Smooth muscle cell (in vitro differentiated cells): ENCODE results near the gene PPIL4. TPM values are rescaled to one million over a fixed set of nuclear protein-coding genes. Genes with fewer than 3 reads are reported as not detected.

Experiments used
- DNase-seq: peaks from one replicate; lab custom pipeline; 2025; ENCODE audit not compliant: unreplicated experiment; lab: John Stamatoyannopoulos, UW
- H2AFZ ChIP-seq: fragments of 200-600 bp; sonication (generic); 2 replicates; pipeline ENCODE4 v1.6.0; 2016; ENCODE audit warnings: antibody characterized with exemption, low read depth, mild to moderate bottlenecking
- H3F3A ChIP-seq: fragments of 200-600 bp; sonication (generic); 2 replicates; pipeline ENCODE4 v1.6.0; 2017; ENCODE audit warnings: antibody characterized with exemption, low read depth
- H3K27ac ChIP-seq: fragments of 200-600 bp; sonication (generic); 2 replicates; pipeline ENCODE4 v1.5.1; 2016; ENCODE audit warnings: low read depth, mild to moderate bottlenecking
- H3K27me3 ChIP-seq: fragments of 200-600 bp; sonication (generic); 2 replicates; pipeline ENCODE4 v1.6.1; 2016; ENCODE audit warnings: low read depth, mild to moderate bottlenecking
- H3K36me3 ChIP-seq: fragments of 200-600 bp; sonication (generic); 2 replicates; pipeline ENCODE4 v1.5.1; 2016; ENCODE audit warnings: low read depth
- H3K4me1 ChIP-seq: fragments of 200-600 bp; sonication (generic); 2 replicates; pipeline ENCODE4 v1.5.1; 2016; ENCODE audit warnings: low read depth
- H3K4me2 ChIP-seq: fragments of 200-600 bp; sonication (generic); 2 replicates; pipeline ENCODE4 v1.6.0; 2016; ENCODE audit warnings: mild to moderate bottlenecking
- H3K4me3 ChIP-seq: fragments of 200-600 bp; sonication (generic); 2 replicates; pipeline ENCODE4 v1.5.1; 2016; ENCODE audit warnings: mild to moderate bottlenecking
- H3K79me2 ChIP-seq: fragments of 200-600 bp; sonication (generic); 2 replicates; pipeline ENCODE4 v1.6.0; 2016; ENCODE audit warnings: low read depth, mild to moderate bottlenecking
- H3K9ac ChIP-seq: fragments of 200-600 bp; sonication (generic); 2 replicates; pipeline ENCODE4 v1.6.0; 2016; ENCODE audit warnings: low read depth
- H3K9me3 ChIP-seq: fragments of 200-600 bp; sonication (generic); replicated peaks from 2 replicates; pipeline ENCODE4 v1.5.1; 2016; ENCODE audit warnings: low read depth
- H4K20me1 ChIP-seq: fragments of 200-600 bp; sonication (generic); 2 replicates; pipeline ENCODE4 v1.6.0; 2016; ENCODE audit warnings: low read depth
- WGBS: methylation state at CpG from one replicate; pipeline ENCODE4 v1.1.7; 2016; ENCODE audit warnings: low lambda C conversion rate; 5-methylcytosine and 5-hydroxymethylcytosine counted together
- polyA plus RNA-seq: library from polyadenylated mRNA; unstranded; fragments of >200 nt; fragmentation: Nextera tagmentation; extraction: Ambion mirVana; gene quantifications from 2 replicates; pipeline ENCODE4 v1.2.1, GENCODE V29; 2016
- total RNA-seq: library from RNA; depleted of rRNA; stranded (reverse); fragments of >200 nt; gene quantifications from 2 replicates; pipeline ENCODE4 v1.2.3, GENCODE V29; 2014
- TF ChIP-seq, protein P1 (sequence below): fragments of 200-600 bp; sonication (generic); IDR thresholded peaks from 2 replicates; pipeline ENCODE4 v1.5.1; 2017; ENCODE audit warnings: borderline replicate concordance, mild to moderate bottlenecking, antibody characterized with exemption; ENCODE audit not compliant: insufficient read depth, poor library complexity, severe bottlenecking

Gene PPIL4
- total and polyA plus RNA-seq, 2 experiments from 2014 or later = 30.8 to 64.8 TPM

DNA sequence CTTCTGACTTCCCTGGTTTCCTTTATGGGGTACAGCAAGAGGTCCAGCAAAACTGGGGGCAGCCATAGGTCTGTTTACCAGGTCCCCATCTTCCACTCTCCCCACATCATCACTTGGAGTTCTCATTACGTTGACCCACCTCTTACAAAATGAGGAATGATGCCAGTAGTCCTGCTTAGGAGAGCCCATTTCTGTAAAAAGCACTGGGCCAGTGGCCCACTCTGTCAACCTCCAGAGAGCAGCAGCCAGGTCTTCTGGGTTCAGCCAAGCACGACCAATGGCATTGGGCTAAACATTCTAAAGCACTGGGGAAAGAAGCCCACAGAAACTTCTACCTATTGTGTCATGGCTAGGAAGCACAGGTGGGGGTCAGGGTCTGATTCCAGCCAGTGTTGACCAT, 74.9 kb downstream of the PPIL4 start:
- H3K9ac ChIP-seq = no peak overlapping the region
- H3K4me2 ChIP-seq = no peak overlapping the region
- no peak overlapping the region for H3K4me3 ChIP-seq
- no peak for DNase-seq
- no peaks in the 10 kb centered on the region for H3K4me1 ChIP-seq
- 88% methylated on average over 2 of the region's 2 CpGs for WGBS
- H3K27ac ChIP-seq = no peak overlapping the region
- no peaks in the 10 kb centered on the region for H3K9me3 ChIP-seq
- no peaks in the 10 kb centered on the region for H3K79me2 ChIP-seq
- no peaks in the 10 kb centered on the region for H4K20me1 ChIP-seq
- H3F3A ChIP-seq = no peaks in the 10 kb centered on the region
- no peaks in the 10 kb centered on the region for H3K36me3 ChIP-seq
- no peaks in the 10 kb centered on the region for H3K27me3 ChIP-seq
- TF ChIP-seq, protein P1, sequence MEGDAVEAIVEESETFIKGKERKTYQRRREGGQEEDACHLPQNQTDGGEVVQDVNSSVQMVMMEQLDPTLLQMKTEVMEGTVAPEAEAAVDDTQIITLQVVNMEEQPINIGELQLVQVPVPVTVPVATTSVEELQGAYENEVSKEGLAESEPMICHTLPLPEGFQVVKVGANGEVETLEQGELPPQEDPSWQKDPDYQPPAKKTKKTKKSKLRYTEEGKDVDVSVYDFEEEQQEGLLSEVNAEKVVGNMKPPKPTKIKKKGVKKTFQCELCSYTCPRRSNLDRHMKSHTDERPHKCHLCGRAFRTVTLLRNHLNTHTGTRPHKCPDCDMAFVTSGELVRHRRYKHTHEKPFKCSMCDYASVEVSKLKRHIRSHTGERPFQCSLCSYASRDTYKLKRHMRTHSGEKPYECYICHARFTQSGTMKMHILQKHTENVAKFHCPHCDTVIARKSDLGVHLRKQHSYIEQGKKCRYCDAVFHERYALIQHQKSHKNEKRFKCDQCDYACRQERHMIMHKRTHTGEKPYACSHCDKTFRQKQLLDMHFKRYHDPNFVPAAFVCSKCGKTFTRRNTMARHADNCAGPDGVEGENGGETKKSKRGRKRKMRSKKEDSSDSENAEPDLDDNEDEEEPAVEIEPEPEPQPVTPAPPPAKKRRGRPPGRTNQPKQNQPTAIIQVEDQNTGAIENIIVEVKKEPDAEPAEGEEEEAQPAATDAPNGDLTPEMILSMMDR = no peak
- H2AFZ ChIP-seq = no peak overlapping the region

DNA sequence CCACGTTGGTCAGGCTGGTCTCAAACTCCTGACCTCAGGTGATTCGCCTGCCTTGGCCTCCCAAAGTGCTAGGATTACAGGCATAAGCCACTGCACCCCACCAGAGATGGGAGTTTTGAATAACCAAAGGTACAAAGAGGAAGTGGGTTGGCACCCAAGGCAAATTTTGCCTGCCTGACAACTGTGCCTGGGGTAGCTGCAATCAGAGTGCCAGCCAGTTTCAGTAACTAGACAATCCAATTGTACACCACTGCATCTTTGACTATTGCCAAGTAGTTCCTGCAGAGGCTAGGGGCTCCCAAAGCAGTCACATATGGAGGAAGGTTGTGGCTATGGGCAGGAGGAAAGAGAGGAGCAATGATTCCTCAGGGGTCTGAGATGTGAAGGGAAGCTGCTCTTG, 77.7 kb downstream of the PPIL4 start:
- H3K9me3 ChIP-seq = no peaks in the 10 kb centered on the region
- no peaks in the 10 kb centered on the region for H3F3A ChIP-seq
- no peak overlapping the region for H3K9ac ChIP-seq
- no peak for DNase-seq
- TF ChIP-seq, protein P1 = no peak
- H3K4me3 ChIP-seq = no peak overlapping the region
- H3K4me2 ChIP-seq = no peak overlapping the region
- H3K79me2 ChIP-seq = no peaks in the 10 kb centered on the region
- 83% methylated on average over 2 of the region's 2 CpGs for WGBS
- H3K4me1 ChIP-seq = no peaks in the 10 kb centered on the region
- no peaks in the 10 kb centered on the region for H3K27me3 ChIP-seq
- H2AFZ ChIP-seq = no peak overlapping the region
- no peak overlapping the region for H3K27ac ChIP-seq
- no peaks in the 10 kb centered on the region for H3K36me3 ChIP-seq
- H4K20me1 ChIP-seq = no peaks in the 10 kb centered on the region

DNA sequence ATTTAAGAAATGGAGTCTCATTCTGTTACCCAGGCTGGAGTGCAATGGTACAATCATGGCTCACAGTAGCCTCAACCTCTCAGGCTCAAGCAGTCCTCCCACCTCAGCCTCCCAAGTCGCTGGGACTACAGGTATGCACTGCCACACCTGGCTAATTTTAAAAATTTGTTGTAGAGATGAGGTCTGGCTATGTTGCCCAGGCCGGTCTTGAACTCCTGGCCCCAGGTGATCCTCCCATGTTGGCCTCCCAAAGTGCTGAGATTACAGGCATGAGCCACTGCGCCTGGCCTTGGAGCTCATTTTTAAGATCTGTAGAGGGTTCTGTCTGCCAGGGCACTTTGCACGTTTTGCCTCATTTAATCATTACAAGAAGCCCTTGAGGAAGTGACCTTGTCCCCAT, 78.6 kb downstream of the PPIL4 start:
- H3K9me3 ChIP-seq = no peaks in the 10 kb centered on the region
- H3K27me3 ChIP-seq = no peaks in the 10 kb centered on the region
- H3K4me1 ChIP-seq = no peaks in the 10 kb centered on the region
- H3K27ac ChIP-seq = no peak overlapping the region
- DNase-seq = no peak
- no peaks in the 10 kb centered on the region for H3F3A ChIP-seq
- no peak overlapping the region for H3K9ac ChIP-seq
- no peak overlapping the region for H3K4me3 ChIP-seq
- no peaks in the 10 kb centered on the region for H4K20me1 ChIP-seq
- H3K79me2 ChIP-seq = no peaks in the 10 kb centered on the region
- H2AFZ ChIP-seq = no peak overlapping the region
- 84% methylated on average over 4 of the region's 4 CpGs for WGBS
- no peaks in the 10 kb centered on the region for H3K36me3 ChIP-seq
- H3K4me2 ChIP-seq = no peak overlapping the region
- TF ChIP-seq, protein P1 = no peak

DNA sequence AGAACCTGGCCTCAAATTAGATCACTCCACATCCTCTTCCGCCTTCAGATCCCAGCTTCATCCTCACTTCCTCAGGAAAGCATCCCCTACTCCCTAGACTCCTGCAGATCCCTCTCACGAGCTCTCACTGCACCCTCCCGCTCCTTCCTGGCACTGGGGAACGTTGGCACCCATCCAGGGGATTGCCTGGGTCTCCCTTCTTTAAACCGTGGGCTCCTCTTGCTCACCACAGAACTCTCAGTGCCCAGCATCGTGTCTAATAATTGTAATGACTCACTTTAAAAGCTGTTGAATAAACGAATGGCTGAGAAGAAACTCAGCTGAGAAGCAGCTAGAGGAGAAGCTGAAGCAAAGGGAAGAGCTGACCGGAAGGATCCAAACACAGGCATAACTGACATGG, 81.4 kb downstream of the PPIL4 start:
- no peak overlapping the region for H3K4me3 ChIP-seq
- H3F3A ChIP-seq = no peaks in the 10 kb centered on the region
- no peaks in the 10 kb centered on the region for H3K79me2 ChIP-seq
- no peaks in the 10 kb centered on the region for H3K4me1 ChIP-seq
- WGBS = 64% methylated on average over 8 of the region's 8 CpGs
- DNase-seq = no peak
- no peak overlapping the region for H3K4me2 ChIP-seq
- no peak overlapping the region for H3K9ac ChIP-seq
- TF ChIP-seq, protein P1 = no peak
- H3K9me3 ChIP-seq = no peaks in the 10 kb centered on the region
- H3K36me3 ChIP-seq = no peaks in the 10 kb centered on the region
- H3K27ac ChIP-seq = no peak overlapping the region
- no peak overlapping the region for H2AFZ ChIP-seq
- H4K20me1 ChIP-seq = no peaks in the 10 kb centered on the region
- H3K27me3 ChIP-seq = no peaks in the 10 kb centered on the region
